HepG2 (cell line): ENCODE data around the gene VILL. TPM values are rescaled to one million over a fixed set of nuclear protein-coding genes. Genes with fewer than 3 reads are reported as not detected.

Experiments used
- ATAC-seq: fragments of 200-7000 bp; cut with Tn5 transposase; 3 replicates; pipeline ENCODE4 v1.9.1; 2020; ENCODE audit warnings: mild to moderate bottlenecking, moderate library complexity
- BruUV-seq: library from RNA; stranded (reverse); fragments of 400-500 nt; replicated peaks from 2 replicates; lab custom pipeline; 2021; lab: Mats Ljungman, UMichigan
- CTCF ChIA-PET: fragments of 300-600 bp; formaldehyde crosslinking; extraction: SDS; loops from one replicate; lab custom pipeline; 2021; ENCODE audit warnings: low total read pairs, inconsistent platforms, low intra/inter-chr PET ratio; lab: Yijun Ruan, JAX
- POLR2A ChIA-PET: fragments of 350-600 bp; sonication (Branson Sonifier 250); formaldehyde crosslinking; loops from one replicate; lab custom pipeline; 2020; ENCODE audit warnings: antibody characterized with exemption, inconsistent platforms; lab: Yijun Ruan, JAX
- DNase-seq: peaks from one replicate; pipeline ENCODE4 v3.0.0-alpha.2; 2015; ENCODE audit warnings: low spot score
- FAIRE-seq: peaks from 3 replicates; lab custom pipeline; 2011; peaks lifted over from hg19 to GRCh38; lab: Jason Lieb, UNC
- H2AFZ ChIP-seq: one replicate; pipeline ENCODE4 v1.6.1; 2011; ENCODE audit warnings: low read length, inconsistent platforms
- H3K27ac ChIP-seq: fragments of 300-600 bp; 3 replicates; pipeline ENCODE4 v1.8.0; 2011; ENCODE audit warnings: mixed run types, mild to moderate bottlenecking, mixed read lengths, low read length, inconsistent platforms; ENCODE audit not compliant: insufficient read depth; ENCODE audit errors: extremely low read length
- H3K27me3 ChIP-seq, 2 experiments: fragments of 200-600 bp in 1 of 2; 2 replicates in 1 of 2; 3 replicates in 1 of 2; pipeline versions ENCODE4 v1.6.0 to v1.8.0; 2011; ENCODE audit warnings: low read length in 2 of 2, mild to moderate bottlenecking in 2 of 2, moderate library complexity in 2 of 2, inconsistent platforms in 1 of 2; ENCODE audit not compliant: insufficient read depth in 2 of 2, control insufficient read depth in 1 of 2
- H3K36me3 ChIP-seq, 2 experiments: fragments of 200-600 bp in 1 of 2; replicated peaks in 1 of 2; 2 replicates in 1 of 2; 3 replicates in 1 of 2; pipeline versions ENCODE4 v1.5.1 to v1.8.0; 2011; ENCODE audit warnings: low read length in 2 of 2, inconsistent platforms in 1 of 2; ENCODE audit not compliant: insufficient read depth in 2 of 2, control insufficient read depth in 1 of 2
- H3K4me1 ChIP-seq: 2 replicates; pipeline ENCODE4 v1.5.1; 2012; ENCODE audit warnings: low read length, inconsistent platforms; ENCODE audit not compliant: insufficient read depth
- H3K4me2 ChIP-seq: 2 replicates; pipeline ENCODE4 v1.6.0; 2011; ENCODE audit warnings: low read depth, low read length, inconsistent platforms
- H3K4me3 ChIP-seq, 3 experiments: fragments of 200-600 bp in 1 of 3; sonication (generic), shearing (Covaris generic) in 1 of 3; replicated peaks in 1 of 3; 2 replicates each; pipeline ENCODE4 v1.5.1; 2011 to 2016; ENCODE audit warnings: low read length in 3 of 3, inconsistent platforms in 2 of 3, low read depth in 2 of 3, mild to moderate bottlenecking in 2 of 3, control low read depth in 1 of 3, mixed read lengths in 1 of 3; ENCODE audit not compliant: insufficient read depth in 1 of 3
- H3K79me2 ChIP-seq: one replicate; pipeline ENCODE4 v1.6.1; 2011; ENCODE audit warnings: low read length, inconsistent platforms; ENCODE audit not compliant: insufficient read depth
- H3K9ac ChIP-seq: 2 replicates; pipeline ENCODE4 v1.6.0; 2011; ENCODE audit warnings: mild to moderate bottlenecking, low read depth, low read length, inconsistent platforms; ENCODE audit not compliant: insufficient read depth
- H3K9me3 ChIP-seq: 2 replicates; pipeline ENCODE4 v1.5.1; 2012; ENCODE audit warnings: mild to moderate bottlenecking, low read length
- H4K20me1 ChIP-seq: 2 replicates; pipeline ENCODE4 v1.6.0; 2011; ENCODE audit warnings: inconsistent platforms, mild to moderate bottlenecking, low read length, moderate library complexity; ENCODE audit not compliant: insufficient read depth
- ATF4 ChIP-seq, 2 experiments: fragments of 450-650 bp in 1 of 2; sonication (generic) in 1 of 2; formaldehyde crosslinking; IDR thresholded peaks; 2 replicates each; pipeline versions ENCODE4 v1.5.0 to v1.8.0; 2020 to 2022; ENCODE audit warnings: mild to moderate bottlenecking in 1 of 2, missing genetic modification reagents in 1 of 2
- CENPX ChIP-seq: sonication (generic); formaldehyde crosslinking; IDR thresholded peaks from 2 replicates; pipeline ENCODE4 v1.9.0; 2021; ENCODE audit warnings: mild to moderate bottlenecking, missing genetic modification reagents, moderate library complexity
- HDAC1 ChIP-seq: sonication (generic); formaldehyde crosslinking; IDR thresholded peaks from 2 replicates; pipeline ENCODE4 v1.5.1; 2020; ENCODE audit warnings: mild to moderate bottlenecking, missing genetic modification reagents
- HOXA9 ChIP-seq: sonication (generic); formaldehyde crosslinking; IDR thresholded peaks from 2 replicates; pipeline ENCODE4 v1.8.1; 2022; ENCODE audit warnings: missing genetic modification reagents, mild to moderate bottlenecking, moderate library complexity, borderline replicate concordance
- MEIS2 ChIP-seq: sonication (generic); formaldehyde crosslinking; IDR thresholded peaks from 2 replicates; pipeline ENCODE4 v1.9.0; 2021; ENCODE audit warnings: mild to moderate bottlenecking, missing genetic modification reagents
- MIXL1 ChIP-seq: IDR thresholded peaks from 2 replicates; pipeline ENCODE4 v1.6.1; 2016
- MTA3 ChIP-seq: sonication (generic); formaldehyde crosslinking; IDR thresholded peaks from 2 replicates; pipeline ENCODE4 v1.4.0; 2020; ENCODE audit warnings: missing genetic modification reagents
- NPAS2 ChIP-seq: sonication (generic); formaldehyde crosslinking; IDR thresholded peaks from 2 replicates; pipeline ENCODE4 v1.8.0; 2022; ENCODE audit warnings: mild to moderate bottlenecking, missing genetic modification reagents, borderline replicate concordance
- POLR2G ChIP-seq: fragments of 200-400 bp; formaldehyde crosslinking; IDR thresholded peaks from 2 replicates; pipeline ENCODE4 v1.6.1; 2018; ENCODE audit warnings: mild to moderate bottlenecking, low read depth, low read length, moderate library complexity
- PRMT3 ChIP-seq: sonication (generic); formaldehyde crosslinking; IDR thresholded peaks from 2 replicates; pipeline ENCODE4 v1.8.1; 2022; ENCODE audit warnings: low read depth, mild to moderate bottlenecking, moderate library complexity, missing genetic modification reagents, borderline replicate concordance
- THAP11 ChIP-seq: IDR thresholded peaks from 2 replicates; pipeline ENCODE4 v1.6.1; 2016; ENCODE audit warnings: missing biosample characterization, missing genetic modification reagents
- U2AF1 ChIP-seq: fragments of 200-400 bp; formaldehyde crosslinking; optimal IDR thresholded peaks from 2 replicates; pipeline ENCODE3; 2017; ENCODE audit warnings: mild to moderate bottlenecking, low read depth, low read length
- XRCC5 ChIP-seq: fragments of 200-400 bp; formaldehyde crosslinking; optimal IDR thresholded peaks from 2 replicates; pipeline ENCODE3; 2017; ENCODE audit warnings: mild to moderate bottlenecking, low read length
- ZBTB38 ChIP-seq: sonication (generic); formaldehyde crosslinking; IDR thresholded peaks from 2 replicates; pipeline ENCODE4 v1.5.1; 2020; ENCODE audit warnings: mild to moderate bottlenecking, missing genetic modification reagents
- ZKSCAN8 ChIP-seq: IDR thresholded peaks from 2 replicates; pipeline ENCODE4 v1.6.1; 2016; ENCODE audit warnings: borderline replicate concordance, missing genetic modification reagents, missing compliant biosample characterization
- ZNF232 ChIP-seq: sonication (generic); formaldehyde crosslinking; IDR thresholded peaks from 2 replicates; pipeline ENCODE4 v1.4.0; 2020; ENCODE audit warnings: missing genetic modification reagents, borderline replicate concordance
- ZNF546 ChIP-seq: sonication (generic); formaldehyde crosslinking; conservative IDR thresholded peaks from 2 replicates; pipeline ENCODE4 v1.8.1; 2023; ENCODE audit warnings: mild to moderate bottlenecking, missing genetic modification reagents
- ZNF556 ChIP-seq: sonication (generic); formaldehyde crosslinking; IDR thresholded peaks from 2 replicates; pipeline ENCODE4 v1.4.0; 2020; ENCODE audit warnings: mild to moderate bottlenecking, missing genetic modification reagents, borderline replicate concordance
- ZNF782 ChIP-seq: sonication (generic); formaldehyde crosslinking; IDR thresholded peaks from 2 replicates; pipeline ENCODE4 v1.4.0; 2020; ENCODE audit warnings: missing genetic modification reagents, mild to moderate bottlenecking, borderline replicate concordance
- ZNF800 ChIP-seq: sonication (generic); formaldehyde crosslinking; IDR thresholded peaks from 2 replicates; pipeline ENCODE4 v1.4.0; 2020; ENCODE audit warnings: missing genetic modification reagents
- WGBS: methylation state at CpG from one replicate; pipeline ENCODE4 v1.1.6; 2017; ENCODE audit warnings: low lambda C conversion rate; 5-methylcytosine and 5-hydroxymethylcytosine counted together
- in situ Hi-C: cut with HindIII; loops from 2 replicates; pipeline ENCODE4 v1.10.0; 2017; ENCODE audit warnings: low pct_unique_long_range_greater_than_20kb; ENCODE audit not compliant: extremely low pct_ligation_motif_present
- intact Hi-C: fragments of 100-400 bp; cut with micrococcal nuclease; formaldehyde crosslinking; loops from one replicate; pipeline ENCODE4 v1.10.0; 2022; ENCODE audit not compliant: unreplicated experiment
- polyA plus RNA-seq, 8 experiments: library from polyadenylated mRNA; depleted of rRNA in 3 of 8; stranded (reverse) in 7 of 8; unstranded in 1 of 8; fragments of >200 nt; fragmentation: Illumina TruSeq in 4 of 8; extraction: Trizol in 4 of 8; gene quantifications; 2 replicates each; pipeline versions ENCODE4 v1.2.1 to v1.2.3, GENCODE V29; 2011 to 2016; ENCODE audit warnings: low read depth in 4 of 8, missing spikeins in 1 of 8, mixed read lengths in 1 of 8; ENCODE audit not compliant: insufficient read depth in 1 of 8
- total RNA-seq, 5 experiments: library from RNA; depleted of rRNA; stranded (reverse); fragments of >200 nt; fragmentation: Illumina TruSeq; extraction: Trizol; gene quantifications; 2 replicates each; pipeline ENCODE4 v1.2.3, GENCODE V29; 2016; ENCODE audit warnings: low read depth in 1 of 5

Gene VILL
- total and polyA plus RNA-seq, 2 of the 13 experiments (the other 11 are each of a cell fraction or from before 2014, with no cell fraction given): 3.2 to 5.3 TPM

DNA sequence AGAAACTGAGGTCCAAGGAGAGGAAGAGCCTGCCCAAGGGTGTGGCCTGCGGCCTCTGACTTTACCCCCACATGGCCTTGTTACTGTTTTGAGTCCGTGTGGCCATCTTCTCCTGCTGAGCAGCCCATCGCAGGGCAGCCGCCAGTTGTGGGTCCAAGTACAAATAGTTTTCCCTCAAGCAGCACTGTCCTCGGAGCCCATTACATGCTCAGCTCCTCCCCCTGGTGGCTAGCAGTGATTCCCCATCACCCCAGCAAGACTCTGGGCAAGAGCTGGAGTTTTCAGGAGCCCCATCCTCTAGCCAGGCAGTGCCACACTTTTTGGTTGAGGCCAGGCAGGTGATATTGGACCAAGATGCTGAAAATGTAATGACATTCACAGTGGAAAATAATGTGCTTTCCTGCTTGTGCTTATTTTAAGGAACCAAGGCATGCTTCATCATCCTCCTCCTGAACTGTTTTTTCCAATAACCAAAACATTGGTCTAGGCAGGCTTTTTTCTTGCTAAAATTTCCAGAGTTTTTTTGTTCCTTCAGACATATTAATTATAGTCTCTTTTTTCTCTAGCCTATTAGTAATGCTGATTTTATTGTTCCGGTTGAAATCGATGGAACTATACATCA, 23.2 kb upstream of the VILL start:
- no TSS peak for BruUV-seq
- peaks cover 20 to 60% of the 10 kb centered on the region in 2 experiments for H3K36me3 ChIP-seq
- in situ Hi-C loops (loop anchor here (5.0 kb wide), 1 partner anchor 110 kb away; no protein-coding TSS in a partner anchor), intact Hi-C loops (loop anchor here (1.0 kb wide), 1 partner anchor 112 kb away; no protein-coding TSS in a partner anchor)
- H3K27ac ChIP-seq: no peak overlapping the region
- DNase-seq (peak; percentile 56), FAIRE-seq (peak; percentile 84), ATAC-seq (peak; percentile 83)
- H3K27me3 ChIP-seq: no peaks in the 10 kb centered on the region
- H3K79me2 ChIP-seq: peaks cover 3% of the 10 kb centered on the region
- H3K4me2 ChIP-seq: no peak overlapping the region
- CTCF ChIA-PET: interaction anchor here (0.6 to 5.3 kb wide), 6 partner anchors 57 to 115 kb away, joined by 3 to 59 read pairs (median 4); no protein-coding TSS in a partner anchor
- no peak overlapping the region for H2AFZ ChIP-seq
- H3K4me1 ChIP-seq: peaks cover 51% of the 10 kb centered on the region
- H3K9me3 ChIP-seq: no peaks in the 10 kb centered on the region
- H3K9ac ChIP-seq: no peak overlapping the region
- H3K4me3 ChIP-seq: no peak overlapping the region
- POLR2A ChIA-PET: interaction anchor here (0.8 to 2.1 kb wide), 5 partner anchors 34 to 111 kb away, joined by 3 to 18 read pairs (median 3); no protein-coding TSS in a partner anchor
- H4K20me1 ChIP-seq: no peaks in the 10 kb centered on the region
- 69% methylated on average over 5 of the region's 7 CpGs for WGBS
- peak; percentile 72 for TF ChIP-seq XRCC5
- no peak for TF ChIP-seq HOXA9 (CRISPR knock-in tag)
- no peak for TF ChIP-seq ATF4 (CRISPR knock-in tag; IDR thresholded peaks at IDR 0.05)
- no peak for TF ChIP-seq ZNF232 (CRISPR knock-in tag)
- TF ChIP-seq HDAC1 (CRISPR knock-in tag): no peak
- no peak for TF ChIP-seq U2AF1
- TF ChIP-seq POLR2G: no peak
- TF ChIP-seq THAP11: 0 out of 2 replicates have a peak, but pooled peaks have one; percentile 31
- TF ChIP-seq CENPX (CRISPR knock-in tag): no peak
- no peak for TF ChIP-seq PRMT3
- TF ChIP-seq NPAS2 (CRISPR knock-in tag): no peak
- TF ChIP-seq MIXL1 (CRISPR knock-in tag): peak; percentile 26; the same call in 1 of the 2 replicates
- TF ChIP-seq MTA3 (CRISPR knock-in tag): no peak
- peak; percentile 54; the same call in 1 of the 2 replicates for TF ChIP-seq ZNF556
- 0 out of 2 replicates have a peak, but pooled peaks have one; percentile 34 for TF ChIP-seq ZKSCAN8 (CRISPR knock-in tag)
- no peak for TF ChIP-seq ZNF800 (CRISPR knock-in tag)
- TF ChIP-seq MEIS2 (CRISPR knock-in tag): no peak
- TF ChIP-seq ZNF546: no peak
- no peak for TF ChIP-seq ZNF782
- TF ChIP-seq ZBTB38: peak; percentile 69; the same call in 1 of the 2 replicates
